ENCODE results near the gene SMG5.
A peak's percentile ranks its signal among the peaks of the same experiment; 100 is the strongest.

Gene SMG5

GRCh38 chr1:156305215-156305614, 22.6 kb upstream of the SMG5 start:
- TF ChIP-seq, protein P1, sequence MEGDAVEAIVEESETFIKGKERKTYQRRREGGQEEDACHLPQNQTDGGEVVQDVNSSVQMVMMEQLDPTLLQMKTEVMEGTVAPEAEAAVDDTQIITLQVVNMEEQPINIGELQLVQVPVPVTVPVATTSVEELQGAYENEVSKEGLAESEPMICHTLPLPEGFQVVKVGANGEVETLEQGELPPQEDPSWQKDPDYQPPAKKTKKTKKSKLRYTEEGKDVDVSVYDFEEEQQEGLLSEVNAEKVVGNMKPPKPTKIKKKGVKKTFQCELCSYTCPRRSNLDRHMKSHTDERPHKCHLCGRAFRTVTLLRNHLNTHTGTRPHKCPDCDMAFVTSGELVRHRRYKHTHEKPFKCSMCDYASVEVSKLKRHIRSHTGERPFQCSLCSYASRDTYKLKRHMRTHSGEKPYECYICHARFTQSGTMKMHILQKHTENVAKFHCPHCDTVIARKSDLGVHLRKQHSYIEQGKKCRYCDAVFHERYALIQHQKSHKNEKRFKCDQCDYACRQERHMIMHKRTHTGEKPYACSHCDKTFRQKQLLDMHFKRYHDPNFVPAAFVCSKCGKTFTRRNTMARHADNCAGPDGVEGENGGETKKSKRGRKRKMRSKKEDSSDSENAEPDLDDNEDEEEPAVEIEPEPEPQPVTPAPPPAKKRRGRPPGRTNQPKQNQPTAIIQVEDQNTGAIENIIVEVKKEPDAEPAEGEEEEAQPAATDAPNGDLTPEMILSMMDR (IDR thresholded peaks at IDR 0.05; ENCODE audit: low read depth, low read length) = no peak
- no peak overlapping the region for H3K4me3 ChIP-seq (replicated peaks in 1 of 2; ENCODE audit: low read depth in 2 of 2, low read length in 2 of 2)
- DNase-seq (ENCODE audit: low read depth in 2 of 2) = no peak

GRCh38 chr1:156303241-156303640, 20.6 kb upstream of the SMG5 start:
- H3K4me3 ChIP-seq (replicated peaks in 1 of 2; ENCODE audit: low read depth in 2 of 2, low read length in 2 of 2) = no peak overlapping the region
- no peak for DNase-seq (ENCODE audit: low read depth in 2 of 2)
- TF ChIP-seq, protein P1 (IDR thresholded peaks at IDR 0.05; ENCODE audit: low read depth, low read length) = no peak

DNA sequence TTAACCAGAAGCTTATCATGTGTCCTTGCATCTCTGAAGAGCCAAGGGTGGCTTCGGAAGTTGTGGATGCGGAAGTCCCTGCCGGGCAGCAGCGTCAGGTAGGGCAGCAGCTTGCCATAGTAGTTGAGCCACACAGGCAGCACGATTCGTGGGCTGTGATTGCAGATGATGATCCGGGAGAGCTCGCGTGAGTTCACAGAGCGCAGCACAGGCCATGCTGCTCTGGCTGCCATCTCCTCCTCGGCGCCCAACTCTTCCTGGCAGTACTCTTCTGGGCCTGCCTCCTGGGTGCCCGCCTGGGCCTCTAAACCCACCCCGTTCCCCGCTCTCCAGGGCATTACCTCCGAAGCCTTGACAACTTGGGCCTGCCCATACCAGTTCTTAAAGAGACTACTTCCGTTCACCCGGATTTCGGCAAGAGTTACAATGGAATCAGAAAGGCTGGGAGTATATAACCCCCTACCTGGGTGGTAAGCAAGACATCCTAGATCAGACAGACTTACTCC, 16.3 kb upstream of the SMG5 start, which contains the start of gene VHLL:
VHLL (minus strand) TSS at position 456 of the 506 bp plus-strand sequence; CDS start at position 338, 118 bp downstream.
- TF ChIP-seq, protein P1 (IDR thresholded peaks at IDR 0.05; ENCODE audit: low read depth, low read length) = no peak
- no peak within 1 kb of the TSS for H3K4me3 ChIP-seq (replicated peaks in 1 of 2; ENCODE audit: low read depth in 2 of 2, low read length in 2 of 2)
- no peak for DNase-seq (ENCODE audit: low read depth in 2 of 2)

DNA sequence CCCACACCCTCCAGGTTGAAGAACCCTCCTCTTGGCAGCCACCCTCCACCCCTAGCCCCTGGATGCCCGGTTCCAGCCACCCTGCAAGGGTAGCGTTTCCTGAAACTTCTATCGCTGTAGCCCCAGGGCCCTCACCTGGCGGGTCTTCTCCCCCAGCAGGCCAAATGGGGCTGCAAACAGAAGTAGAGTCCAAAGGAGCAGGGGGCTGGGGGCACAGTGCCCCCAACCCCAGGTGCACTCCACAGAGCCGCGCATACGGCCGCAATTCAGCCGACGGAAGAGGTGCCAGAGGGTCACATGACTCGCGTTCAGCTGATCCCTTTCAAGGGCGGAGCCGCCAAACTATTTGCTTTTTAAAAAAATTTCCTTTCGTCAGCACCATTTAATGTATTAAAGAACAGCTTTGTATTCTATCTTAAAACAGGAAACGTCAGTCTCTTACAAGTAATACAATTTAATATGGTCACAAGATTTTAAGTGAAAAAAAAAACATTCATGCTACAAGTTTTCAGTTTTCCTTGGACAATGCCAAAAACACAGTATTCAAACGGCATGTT, 12.8 kb upstream of the SMG5 start, which contains the start of gene GLMP:
GLMP (minus strand) TSS at position 289 of the 557 bp plus-strand sequence; CDS start at position 255, 34 bp downstream.
- H3K4me3 ChIP-seq (replicated peaks in 1 of 2; ENCODE audit: low read depth in 2 of 2, low read length in 2 of 2) = peak within 1 kb of the TSS; percentile 92 to 97
- DNase-seq (ENCODE audit: low read depth in 2 of 2) = peak; percentile 73 to 77
- TF ChIP-seq, protein P1 (IDR thresholded peaks at IDR 0.05; ENCODE audit: low read depth, low read length) = no peak

- DNase-seq (ENCODE audit: low read depth in 2 of 2) = no peak
- no peak overlapping the region for H3K4me3 ChIP-seq (replicated peaks in 1 of 2; ENCODE audit: low read depth in 2 of 2, low read length in 2 of 2)
- TF ChIP-seq, protein P1 (IDR thresholded peaks at IDR 0.05; ENCODE audit: low read depth, low read length) = no peak
Observed at GRCh38 chr1:156293895-156294294, 11.3 kb upstream of the SMG5 start.

DNA sequence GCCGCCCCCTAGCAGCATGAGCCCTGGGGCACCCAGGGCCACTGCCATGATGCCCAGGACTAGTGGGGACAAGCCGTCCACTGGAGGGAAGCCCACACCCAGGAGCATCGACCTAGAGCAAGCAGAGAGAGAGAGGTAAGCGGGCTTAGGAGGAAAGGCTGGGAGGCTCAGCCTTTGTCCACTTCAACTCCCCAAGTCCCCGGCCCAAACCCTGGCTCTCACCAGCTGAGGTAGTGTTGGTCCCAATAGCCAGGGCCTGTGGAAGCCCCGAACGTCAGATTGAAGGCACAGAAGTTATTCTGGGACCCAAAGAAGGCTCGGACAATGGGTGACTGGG, 10.4 kb upstream of the SMG5 start:
- no peak for DNase-seq (ENCODE audit: low read depth in 2 of 2)
- no peak overlapping the region for H3K4me3 ChIP-seq (replicated peaks in 1 of 2; ENCODE audit: low read depth in 2 of 2, low read length in 2 of 2)
- TF ChIP-seq, protein P1 (IDR thresholded peaks at IDR 0.05; ENCODE audit: low read depth, low read length) = no peak
